Fibroblast of villous mesenchyme (primary cell): ENCODE data around the gene GPR150. TPM values are rescaled to one million over a fixed set of nuclear protein-coding genes. Genes with fewer than 3 reads are reported as not detected.

Experiments
- DNase-seq: peaks from one replicate; pipeline ENCODE4 v3.0.0-alpha.2; 2010; ENCODE audit warnings: low read depth
- H3K4me3 ChIP-seq: 2 replicates; pipeline ENCODE4 v1.5.1; 2011; ENCODE audit warnings: low read depth, mild to moderate bottlenecking, low read length
- total RNA-seq: library from RNA; depleted of rRNA; stranded (reverse); fragments of >200 nt; gene quantifications from 2 replicates; pipeline ENCODE4 v1.2.3, GENCODE V29; 2012
- TF ChIP-seq, protein P1 (sequence below): IDR thresholded peaks from 2 replicates; pipeline ENCODE4 v1.5.1; 2012; ENCODE audit warnings: low read depth, mild to moderate bottlenecking, low read length; ENCODE audit not compliant: insufficient read depth

GPR150 gene
- total RNA-seq, 1 donor = 0.43 TPM

DNA sequence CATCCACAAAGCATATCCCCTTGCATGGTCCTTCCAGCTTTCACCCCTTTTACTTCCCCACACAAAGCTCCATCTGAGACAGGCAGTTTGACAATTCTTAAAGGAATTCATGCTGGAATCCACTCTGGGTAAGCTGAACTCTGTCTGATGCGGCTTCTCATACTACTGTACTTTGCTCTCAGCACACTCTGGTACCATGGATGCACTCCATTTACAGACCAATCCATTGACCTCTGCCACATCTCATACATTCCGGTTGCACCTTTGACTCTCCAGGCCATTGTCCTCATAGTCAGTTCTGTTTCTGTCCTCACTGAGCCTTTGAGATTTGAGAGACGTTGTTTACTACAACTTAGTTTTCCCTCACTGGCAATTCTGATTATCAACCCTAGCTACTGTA is 50.7 kb downstream of the GPR150 start:
- DNase-seq = no peak
- TF ChIP-seq, protein P1, sequence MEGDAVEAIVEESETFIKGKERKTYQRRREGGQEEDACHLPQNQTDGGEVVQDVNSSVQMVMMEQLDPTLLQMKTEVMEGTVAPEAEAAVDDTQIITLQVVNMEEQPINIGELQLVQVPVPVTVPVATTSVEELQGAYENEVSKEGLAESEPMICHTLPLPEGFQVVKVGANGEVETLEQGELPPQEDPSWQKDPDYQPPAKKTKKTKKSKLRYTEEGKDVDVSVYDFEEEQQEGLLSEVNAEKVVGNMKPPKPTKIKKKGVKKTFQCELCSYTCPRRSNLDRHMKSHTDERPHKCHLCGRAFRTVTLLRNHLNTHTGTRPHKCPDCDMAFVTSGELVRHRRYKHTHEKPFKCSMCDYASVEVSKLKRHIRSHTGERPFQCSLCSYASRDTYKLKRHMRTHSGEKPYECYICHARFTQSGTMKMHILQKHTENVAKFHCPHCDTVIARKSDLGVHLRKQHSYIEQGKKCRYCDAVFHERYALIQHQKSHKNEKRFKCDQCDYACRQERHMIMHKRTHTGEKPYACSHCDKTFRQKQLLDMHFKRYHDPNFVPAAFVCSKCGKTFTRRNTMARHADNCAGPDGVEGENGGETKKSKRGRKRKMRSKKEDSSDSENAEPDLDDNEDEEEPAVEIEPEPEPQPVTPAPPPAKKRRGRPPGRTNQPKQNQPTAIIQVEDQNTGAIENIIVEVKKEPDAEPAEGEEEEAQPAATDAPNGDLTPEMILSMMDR = no peak
- no peak overlapping the region for H3K4me3 ChIP-seq

Other genes starting within 250 kb of the GPR150 start
- gene FAM81B, start 228.7 kb upstream of the GPR150 start, total RNA-seq = 0.32 TPM in 1 of 2 replicates, not detected in the other
- 144 and 191 TPM in 2 replicates for gene SKIC3, start 65.1 kb upstream of the GPR150 start, total RNA-seq
- 12.6 and 21.6 TPM in 2 replicates for gene ARSK, start 65.0 kb upstream of the GPR150 start, total RNA-seq
- 1.6 and 2.6 TPM in 2 replicates for gene RFESD, start 26.7 kb downstream of the GPR150 start, total RNA-seq
- 1.3 TPM in 2 replicates for gene SPATA9, start 62.9 kb downstream of the GPR150 start, total RNA-seq
- 370 and 720 TPM in 2 replicates for gene RHOBTB3, start 111.2 kb downstream of the GPR150 start, total RNA-seq
- gene GLRX, start 202.6 kb downstream of the GPR150 start, total RNA-seq = 152 and 437 TPM in 2 replicates